ENCODE measurements around the gene ZC2HC1C.

DNA sequence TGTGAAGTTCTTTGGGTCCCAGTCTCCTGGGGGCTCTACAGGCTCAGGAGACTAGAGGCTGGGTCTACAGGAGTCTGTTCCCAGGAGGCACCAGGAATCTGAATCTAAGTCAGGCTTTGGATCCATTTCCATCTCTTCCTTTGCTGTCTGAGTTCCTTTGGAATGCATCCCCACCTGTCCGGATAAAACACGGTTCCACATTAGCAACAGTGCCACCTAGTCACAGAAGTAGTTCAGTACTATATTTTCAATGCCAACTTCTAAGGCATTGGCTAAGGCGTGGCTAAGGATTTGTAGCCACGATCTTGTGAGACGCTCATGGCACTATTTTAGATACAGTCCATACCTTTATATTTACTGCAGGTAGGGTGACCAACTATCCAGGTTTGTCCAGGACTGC is 15.1 kb downstream of the ZC2HC1C start:
- TF ChIP-seq FOXA1 (IDR thresholded peaks at IDR 0.05), result no peak
- TF ChIP-seq FOXK2 (IDR thresholded peaks at IDR 0.05), result no peak
- TF ChIP-seq HDGF (IDR thresholded peaks at IDR 0.05; ENCODE audit: borderline replicate concordance), result no peak
- no peak for TF ChIP-seq BHLHE40 (IDR thresholded peaks at IDR 0.05; ENCODE audit: borderline replicate concordance)
- TF ChIP-seq ZNF384 (IDR thresholded peaks at IDR 0.05), result no peak
- TF ChIP-seq, protein P1, sequence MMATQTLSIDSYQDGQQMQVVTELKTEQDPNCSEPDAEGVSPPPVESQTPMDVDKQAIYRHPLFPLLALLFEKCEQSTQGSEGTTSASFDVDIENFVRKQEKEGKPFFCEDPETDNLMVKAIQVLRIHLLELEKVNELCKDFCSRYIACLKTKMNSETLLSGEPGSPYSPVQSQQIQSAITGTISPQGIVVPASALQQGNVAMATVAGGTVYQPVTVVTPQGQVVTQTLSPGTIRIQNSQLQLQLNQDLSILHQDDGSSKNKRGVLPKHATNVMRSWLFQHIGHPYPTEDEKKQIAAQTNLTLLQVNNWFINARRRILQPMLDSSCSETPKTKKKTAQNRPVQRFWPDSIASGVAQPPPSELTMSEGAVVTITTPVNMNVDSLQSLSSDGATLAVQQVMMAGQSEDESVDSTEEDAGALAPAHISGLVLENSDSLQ (IDR thresholded peaks at IDR 0.05), result no peak
- no peak for TF ChIP-seq SUZ12 (IDR thresholded peaks at IDR 0.05)
- TF ChIP-seq FOXM1 (IDR thresholded peaks at IDR 0.05; ENCODE audit: borderline replicate concordance), result no peak
- TF ChIP-seq ARNT (IDR thresholded peaks at IDR 0.05), result no peak
- no peak for TF ChIP-seq ELF4 (IDR thresholded peaks at IDR 0.05)

Data from HEK293T (cell line).